H9 (cell line): ENCODE results near the gene RASSF8. TPM values are rescaled to one million over a fixed set of nuclear protein-coding genes. Genes with fewer than 3 reads are reported as not detected.

ENCODE experiments used
- DNase-seq: peaks from one replicate; pipeline ENCODE4 v3.0.0-alpha.2; 2017
- H2AFZ ChIP-seq: one replicate; pipeline ENCODE4 v1.6.1; 2013; ENCODE audit warnings: mild to moderate bottlenecking, low read length, control low read depth, moderate library complexity
- H2AK5ac ChIP-seq: 2 replicates; pipeline ENCODE4 v1.6.1; 2013; ENCODE audit warnings: low read length, control low read depth, mixed read lengths; ENCODE audit not compliant: insufficient read length
- H2BK120ac ChIP-seq: one replicate; pipeline ENCODE4 v1.6.1; 2013; ENCODE audit warnings: low read depth, mild to moderate bottlenecking, low read length, control low read depth, inconsistent platforms; ENCODE audit not compliant: poor library complexity, severe bottlenecking
- H2BK12ac ChIP-seq: 2 replicates; pipeline ENCODE4 v1.6.1; 2013; ENCODE audit warnings: low read length, control low read depth, mixed read lengths, low read depth; ENCODE audit not compliant: insufficient read length
- H2BK15ac ChIP-seq: 2 replicates; pipeline ENCODE4 v1.6.1; 2013; ENCODE audit warnings: low read depth, low read length, control low read depth
- H2BK20ac ChIP-seq: one replicate; pipeline ENCODE4 v1.6.1; 2013; ENCODE audit warnings: low read depth, mild to moderate bottlenecking, low read length, control low read depth, inconsistent platforms; ENCODE audit not compliant: poor library complexity, severe bottlenecking
- H2BK5ac ChIP-seq: 2 replicates; pipeline ENCODE4 v1.6.1; 2013; ENCODE audit warnings: low read length, control low read depth, mixed read lengths; ENCODE audit not compliant: insufficient read length
- H3K14ac ChIP-seq: 2 replicates; pipeline ENCODE4 v1.6.1; 2013; ENCODE audit warnings: low read length, control low read depth; ENCODE audit not compliant: insufficient read depth
- H3K18ac ChIP-seq: 2 replicates; pipeline ENCODE4 v1.6.1; 2013; ENCODE audit warnings: low read depth, mild to moderate bottlenecking, mixed read lengths, low read length, control low read depth; ENCODE audit not compliant: insufficient read length
- H3K23ac ChIP-seq: 2 replicates; pipeline ENCODE4 v1.6.1; 2013; ENCODE audit warnings: low read length, control low read depth, mixed read lengths, low read depth; ENCODE audit not compliant: insufficient read length
- H3K23me2 ChIP-seq: 2 replicates; pipeline ENCODE4 v1.6.1; 2013; ENCODE audit warnings: low read depth, mild to moderate bottlenecking, mixed read lengths, low read length, control low read depth; ENCODE audit not compliant: insufficient read length, poor library complexity, severe bottlenecking
- H3K27ac ChIP-seq: 2 replicates; pipeline ENCODE4 v1.5.1; 2013; ENCODE audit warnings: low read length, control low read depth, mixed read lengths, low read depth; ENCODE audit not compliant: insufficient read length
- H3K27me3 ChIP-seq: 2 replicates; pipeline ENCODE4 v1.6.1; 2013; ENCODE audit warnings: low read length, control low read depth, inconsistent platforms; ENCODE audit not compliant: insufficient read depth
- H3K4ac ChIP-seq: 2 replicates; pipeline ENCODE4 v1.6.1; 2013; ENCODE audit warnings: low read depth, mild to moderate bottlenecking, control low read depth, inconsistent platforms, low read length, moderate library complexity
- H3K4me1 ChIP-seq: 2 replicates; pipeline ENCODE4 v1.6.1; 2013; ENCODE audit warnings: low read length, control low read depth, inconsistent platforms; ENCODE audit not compliant: insufficient read depth
- H3K4me2 ChIP-seq: 2 replicates; pipeline ENCODE4 v1.6.1; 2013; ENCODE audit warnings: low read length, control low read depth, mixed read lengths; ENCODE audit not compliant: insufficient read length, insufficient read depth
- H3K56ac ChIP-seq: 2 replicates; pipeline ENCODE4 v1.6.1; 2013; ENCODE audit warnings: low read depth, mild to moderate bottlenecking, mixed read lengths, low read length, control low read depth; ENCODE audit not compliant: insufficient read length
- H3K79me1 ChIP-seq: 2 replicates; pipeline ENCODE4 v1.6.1; 2013; ENCODE audit warnings: low read depth, mild to moderate bottlenecking, moderate library complexity, low read length, control low read depth, inconsistent platforms; ENCODE audit not compliant: insufficient read depth, poor library complexity, severe bottlenecking
- H3K79me2 ChIP-seq: 2 replicates; pipeline ENCODE4 v1.6.1; 2013; ENCODE audit warnings: low read length, control low read depth, inconsistent platforms; ENCODE audit not compliant: insufficient read depth
- H3K9ac ChIP-seq: 2 replicates; pipeline ENCODE4 v1.6.1; 2013; ENCODE audit warnings: low read length, control low read depth, mixed read lengths; ENCODE audit not compliant: insufficient read length; ENCODE audit errors: extremely low read depth
- H3K9me3 ChIP-seq: one replicate; pipeline ENCODE4 v1.6.1; 2013; ENCODE audit warnings: low read depth, low read length, inconsistent platforms; ENCODE audit not compliant: control insufficient read depth
- H3T11ph ChIP-seq: one replicate; pipeline ENCODE4 v1.6.1; 2013; ENCODE audit warnings: mild to moderate bottlenecking, low read length, control low read depth, inconsistent platforms
- H4K20me1 ChIP-seq: one replicate; pipeline ENCODE4 v1.6.1; 2013; ENCODE audit not compliant: control insufficient read depth, insufficient read length, insufficient read depth
- H4K5ac ChIP-seq: 2 replicates; pipeline ENCODE4 v1.6.1; 2013; ENCODE audit warnings: low read depth, mild to moderate bottlenecking, mixed read lengths, low read length, control low read depth; ENCODE audit not compliant: insufficient read length
- H4K8ac ChIP-seq: replicated peaks from 2 replicates; pipeline ENCODE4 v1.6.1; 2013; ENCODE audit warnings: low read length, control low read depth, mixed read lengths, low read depth; ENCODE audit not compliant: insufficient read length
- H4K91ac ChIP-seq: 2 replicates; pipeline ENCODE4 v1.6.1; 2013; ENCODE audit warnings: low read depth, mild to moderate bottlenecking, moderate library complexity, mixed read lengths, low read length, control low read depth; ENCODE audit not compliant: insufficient read length
- H3K27ac Mint-ChIP-seq, 3 experiments: 2 replicates in 2 of 3; 3 replicates in 1 of 3; pipeline ENCODE4 v1.8.0; 2020 to 2021; ENCODE audit warnings: mixed read lengths in 3 of 3, mild to moderate bottlenecking in 1 of 3, moderate library complexity in 1 of 3
- H3K27me3 Mint-ChIP-seq: 2 replicates; pipeline ENCODE4 v1.8.0; 2021; ENCODE audit warnings: low read depth, mild to moderate bottlenecking, moderate library complexity, mixed read lengths
- H3K36me3 Mint-ChIP-seq, 3 experiments: 2 replicates in 2 of 3; 3 replicates in 1 of 3; pipeline ENCODE4 v1.8.0; 2020 to 2021; ENCODE audit warnings: low read depth in 3 of 3, mixed read lengths in 3 of 3; ENCODE audit not compliant: insufficient read depth in 1 of 3
- H3K4me1 Mint-ChIP-seq, 2 experiments: 2 replicates each; pipeline ENCODE4 v1.8.0; 2020; ENCODE audit warnings: mixed read lengths in 2 of 2
- H3K4me3 Mint-ChIP-seq, 2 experiments: 2 replicates in 1 of 2; 3 replicates in 1 of 2; pipeline ENCODE4 v1.8.0; 2020 to 2021; ENCODE audit warnings: mild to moderate bottlenecking in 2 of 2, mixed read lengths in 2 of 2, moderate library complexity in 1 of 2
- H3K9me3 Mint-ChIP-seq, 2 experiments: 2 replicates in 1 of 2; 3 replicates in 1 of 2; pipeline ENCODE4 v1.8.0; 2020; ENCODE audit warnings: mild to moderate bottlenecking in 2 of 2, mixed read lengths in 2 of 2, moderate library complexity in 1 of 2
- WGBS: extraction: QIAGEN DNeasy Blood & Tissue Kit; methylation state at CpG from one replicate; pipeline ENCODE4 v1.1.7; 2013; ENCODE audit warnings: missing lambda C conversion rate, low lambda C conversion rate, mixed read lengths; ENCODE audit not compliant: insufficient read length; ENCODE audit errors: extremely low coverage; 5-methylcytosine and 5-hydroxymethylcytosine counted together
- total RNA-seq: library from RNA; stranded (reverse); gene quantifications from 2 replicates; pipeline ENCODE4 v1.2.1, GENCODE V29; 2021
- TF ChIP-seq, protein P1 (sequence below): fragments of 200-600 bp; sonication (generic); conservative IDR thresholded peaks from 3 replicates; pipeline ENCODE4 v1.8.0; 2021; ENCODE audit warnings: antibody characterized with exemption, mild to moderate bottlenecking

The RASSF8 gene
- total RNA-seq, 1 experiment from 2014 or later = 38.8 TPM

GRCh38 chr12:26003065-26003464, 44.6 kb downstream of the RASSF8 start:
- no peak overlapping the region for H3K27ac Mint-ChIP-seq
- Histone ChIP-seq H3K56ac (no peak overlapping the region), H3K4ac (no peak overlapping the region), H3K23ac (no peak overlapping the region), H3K14ac (no peak overlapping the region), H3K9ac (no peak overlapping the region), H2BK5ac (no peak overlapping the region), H3T11ph (no peak overlapping the region), H3K27me3 (no peaks in the 10 kb centered on the region), H3K4me1 (peaks cover 8% of the 10 kb centered on the region; the same call in 1 of the 2 replicates), H2BK20ac (no peak overlapping the region), H3K9me3 (no peaks in the 10 kb centered on the region), H3K79me1 (peaks cover 4% of the 10 kb centered on the region), H2BK120ac (no peak overlapping the region), H2BK12ac (no peak overlapping the region), H4K20me1 (no peaks in the 10 kb centered on the region), H4K8ac (no peak overlapping the region), H4K91ac (no peak overlapping the region), H2BK15ac (no peak overlapping the region), H3K27ac (no peak overlapping the region), H3K79me2 (peaks cover 2% of the 10 kb centered on the region; the same call in 1 of the 2 replicates), H2AK5ac (no peak overlapping the region), H2AFZ (no peak overlapping the region), H3K4me2 (no peak overlapping the region), H4K5ac (no peak overlapping the region), H3K18ac (no peak overlapping the region), H3K23me2 (no peaks in the 10 kb centered on the region)
- TF ChIP-seq, protein P1, sequence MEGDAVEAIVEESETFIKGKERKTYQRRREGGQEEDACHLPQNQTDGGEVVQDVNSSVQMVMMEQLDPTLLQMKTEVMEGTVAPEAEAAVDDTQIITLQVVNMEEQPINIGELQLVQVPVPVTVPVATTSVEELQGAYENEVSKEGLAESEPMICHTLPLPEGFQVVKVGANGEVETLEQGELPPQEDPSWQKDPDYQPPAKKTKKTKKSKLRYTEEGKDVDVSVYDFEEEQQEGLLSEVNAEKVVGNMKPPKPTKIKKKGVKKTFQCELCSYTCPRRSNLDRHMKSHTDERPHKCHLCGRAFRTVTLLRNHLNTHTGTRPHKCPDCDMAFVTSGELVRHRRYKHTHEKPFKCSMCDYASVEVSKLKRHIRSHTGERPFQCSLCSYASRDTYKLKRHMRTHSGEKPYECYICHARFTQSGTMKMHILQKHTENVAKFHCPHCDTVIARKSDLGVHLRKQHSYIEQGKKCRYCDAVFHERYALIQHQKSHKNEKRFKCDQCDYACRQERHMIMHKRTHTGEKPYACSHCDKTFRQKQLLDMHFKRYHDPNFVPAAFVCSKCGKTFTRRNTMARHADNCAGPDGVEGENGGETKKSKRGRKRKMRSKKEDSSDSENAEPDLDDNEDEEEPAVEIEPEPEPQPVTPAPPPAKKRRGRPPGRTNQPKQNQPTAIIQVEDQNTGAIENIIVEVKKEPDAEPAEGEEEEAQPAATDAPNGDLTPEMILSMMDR = no peak
- H3K4me3 Mint-ChIP-seq = no peak overlapping the region
- DNase-seq = no peak
- peaks cover 18 to 22% of the 10 kb centered on the region in 2 experiments for H3K4me1 Mint-ChIP-seq
- peaks cover 2 to 8% of the 10 kb centered on the region in 2 experiments; a peak in 3 of 5 replicates for H3K9me3 Mint-ChIP-seq
- H3K27me3 Mint-ChIP-seq = no peaks in the 10 kb centered on the region
- peaks cover 4 to 9% (median 6%) of the 10 kb centered on the region in 3 experiments for H3K36me3 Mint-ChIP-seq
- no CpG with 5 or more reads among the region's 1 CpG for WGBS
